H9 (cell line): ENCODE data around the gene RAB11FIP4. TPM values are rescaled to one million over a fixed set of nuclear protein-coding genes. Genes with fewer than 3 reads are reported as not detected.

Experiments
- DNase-seq: peaks from one replicate; pipeline ENCODE4 v3.0.0-alpha.2; 2017
- H2AFZ ChIP-seq: one replicate; pipeline ENCODE4 v1.6.1; 2013; ENCODE audit warnings: mild to moderate bottlenecking, low read length, control low read depth, moderate library complexity
- H2AK5ac ChIP-seq: 2 replicates; pipeline ENCODE4 v1.6.1; 2013; ENCODE audit warnings: low read length, control low read depth, mixed read lengths; ENCODE audit not compliant: insufficient read length
- H2BK120ac ChIP-seq: one replicate; pipeline ENCODE4 v1.6.1; 2013; ENCODE audit warnings: low read depth, mild to moderate bottlenecking, low read length, control low read depth, inconsistent platforms; ENCODE audit not compliant: poor library complexity, severe bottlenecking
- H2BK12ac ChIP-seq: 2 replicates; pipeline ENCODE4 v1.6.1; 2013; ENCODE audit warnings: low read length, control low read depth, mixed read lengths, low read depth; ENCODE audit not compliant: insufficient read length
- H2BK15ac ChIP-seq: 2 replicates; pipeline ENCODE4 v1.6.1; 2013; ENCODE audit warnings: low read depth, low read length, control low read depth
- H2BK20ac ChIP-seq: one replicate; pipeline ENCODE4 v1.6.1; 2013; ENCODE audit warnings: low read depth, mild to moderate bottlenecking, low read length, control low read depth, inconsistent platforms; ENCODE audit not compliant: poor library complexity, severe bottlenecking
- H2BK5ac ChIP-seq: 2 replicates; pipeline ENCODE4 v1.6.1; 2013; ENCODE audit warnings: low read length, control low read depth, mixed read lengths; ENCODE audit not compliant: insufficient read length
- H3K14ac ChIP-seq: 2 replicates; pipeline ENCODE4 v1.6.1; 2013; ENCODE audit warnings: low read length, control low read depth; ENCODE audit not compliant: insufficient read depth
- H3K18ac ChIP-seq: 2 replicates; pipeline ENCODE4 v1.6.1; 2013; ENCODE audit warnings: low read depth, mild to moderate bottlenecking, mixed read lengths, low read length, control low read depth; ENCODE audit not compliant: insufficient read length
- H3K23ac ChIP-seq: 2 replicates; pipeline ENCODE4 v1.6.1; 2013; ENCODE audit warnings: low read length, control low read depth, mixed read lengths, low read depth; ENCODE audit not compliant: insufficient read length
- H3K23me2 ChIP-seq: 2 replicates; pipeline ENCODE4 v1.6.1; 2013; ENCODE audit warnings: low read depth, mild to moderate bottlenecking, mixed read lengths, low read length, control low read depth; ENCODE audit not compliant: insufficient read length, poor library complexity, severe bottlenecking
- H3K27ac ChIP-seq: 2 replicates; pipeline ENCODE4 v1.5.1; 2013; ENCODE audit warnings: low read length, control low read depth, mixed read lengths, low read depth; ENCODE audit not compliant: insufficient read length
- H3K27me3 ChIP-seq: 2 replicates; pipeline ENCODE4 v1.6.1; 2013; ENCODE audit warnings: low read length, control low read depth, inconsistent platforms; ENCODE audit not compliant: insufficient read depth
- H3K4ac ChIP-seq: 2 replicates; pipeline ENCODE4 v1.6.1; 2013; ENCODE audit warnings: low read depth, mild to moderate bottlenecking, control low read depth, inconsistent platforms, low read length, moderate library complexity
- H3K4me1 ChIP-seq: 2 replicates; pipeline ENCODE4 v1.6.1; 2013; ENCODE audit warnings: low read length, control low read depth, inconsistent platforms; ENCODE audit not compliant: insufficient read depth
- H3K4me2 ChIP-seq: 2 replicates; pipeline ENCODE4 v1.6.1; 2013; ENCODE audit warnings: low read length, control low read depth, mixed read lengths; ENCODE audit not compliant: insufficient read length, insufficient read depth
- H3K56ac ChIP-seq: 2 replicates; pipeline ENCODE4 v1.6.1; 2013; ENCODE audit warnings: low read depth, mild to moderate bottlenecking, mixed read lengths, low read length, control low read depth; ENCODE audit not compliant: insufficient read length
- H3K79me1 ChIP-seq: 2 replicates; pipeline ENCODE4 v1.6.1; 2013; ENCODE audit warnings: low read depth, mild to moderate bottlenecking, moderate library complexity, low read length, control low read depth, inconsistent platforms; ENCODE audit not compliant: insufficient read depth, poor library complexity, severe bottlenecking
- H3K79me2 ChIP-seq: 2 replicates; pipeline ENCODE4 v1.6.1; 2013; ENCODE audit warnings: low read length, control low read depth, inconsistent platforms; ENCODE audit not compliant: insufficient read depth
- H3K9ac ChIP-seq: 2 replicates; pipeline ENCODE4 v1.6.1; 2013; ENCODE audit warnings: low read length, control low read depth, mixed read lengths; ENCODE audit not compliant: insufficient read length; ENCODE audit errors: extremely low read depth
- H3K9me3 ChIP-seq: one replicate; pipeline ENCODE4 v1.6.1; 2013; ENCODE audit warnings: low read depth, low read length, inconsistent platforms; ENCODE audit not compliant: control insufficient read depth
- H3T11ph ChIP-seq: one replicate; pipeline ENCODE4 v1.6.1; 2013; ENCODE audit warnings: mild to moderate bottlenecking, low read length, control low read depth, inconsistent platforms
- H4K20me1 ChIP-seq: one replicate; pipeline ENCODE4 v1.6.1; 2013; ENCODE audit not compliant: control insufficient read depth, insufficient read length, insufficient read depth
- H4K5ac ChIP-seq: 2 replicates; pipeline ENCODE4 v1.6.1; 2013; ENCODE audit warnings: low read depth, mild to moderate bottlenecking, mixed read lengths, low read length, control low read depth; ENCODE audit not compliant: insufficient read length
- H4K8ac ChIP-seq: replicated peaks from 2 replicates; pipeline ENCODE4 v1.6.1; 2013; ENCODE audit warnings: low read length, control low read depth, mixed read lengths, low read depth; ENCODE audit not compliant: insufficient read length
- H4K91ac ChIP-seq: 2 replicates; pipeline ENCODE4 v1.6.1; 2013; ENCODE audit warnings: low read depth, mild to moderate bottlenecking, moderate library complexity, mixed read lengths, low read length, control low read depth; ENCODE audit not compliant: insufficient read length
- H3K27ac Mint-ChIP-seq, 3 experiments: 2 replicates in 2 of 3; 3 replicates in 1 of 3; pipeline ENCODE4 v1.8.0; 2020 to 2021; ENCODE audit warnings: mixed read lengths in 3 of 3, mild to moderate bottlenecking in 1 of 3, moderate library complexity in 1 of 3
- H3K27me3 Mint-ChIP-seq: 2 replicates; pipeline ENCODE4 v1.8.0; 2021; ENCODE audit warnings: low read depth, mild to moderate bottlenecking, moderate library complexity, mixed read lengths
- H3K36me3 Mint-ChIP-seq, 3 experiments: 2 replicates in 2 of 3; 3 replicates in 1 of 3; pipeline ENCODE4 v1.8.0; 2020 to 2021; ENCODE audit warnings: low read depth in 3 of 3, mixed read lengths in 3 of 3; ENCODE audit not compliant: insufficient read depth in 1 of 3
- H3K4me1 Mint-ChIP-seq, 2 experiments: 2 replicates each; pipeline ENCODE4 v1.8.0; 2020; ENCODE audit warnings: mixed read lengths in 2 of 2
- H3K4me3 Mint-ChIP-seq, 2 experiments: 2 replicates in 1 of 2; 3 replicates in 1 of 2; pipeline ENCODE4 v1.8.0; 2020 to 2021; ENCODE audit warnings: mild to moderate bottlenecking in 2 of 2, mixed read lengths in 2 of 2, moderate library complexity in 1 of 2
- H3K9me3 Mint-ChIP-seq, 2 experiments: 2 replicates in 1 of 2; 3 replicates in 1 of 2; pipeline ENCODE4 v1.8.0; 2020; ENCODE audit warnings: mild to moderate bottlenecking in 2 of 2, mixed read lengths in 2 of 2, moderate library complexity in 1 of 2
- WGBS: extraction: QIAGEN DNeasy Blood & Tissue Kit; methylation state at CpG from one replicate; pipeline ENCODE4 v1.1.7; 2013; ENCODE audit warnings: missing lambda C conversion rate, low lambda C conversion rate, mixed read lengths; ENCODE audit not compliant: insufficient read length; ENCODE audit errors: extremely low coverage; 5-methylcytosine and 5-hydroxymethylcytosine counted together
- total RNA-seq: library from RNA; stranded (reverse); gene quantifications from 2 replicates; pipeline ENCODE4 v1.2.1, GENCODE V29; 2021
- TF ChIP-seq, protein P1 (sequence below): fragments of 200-600 bp; sonication (generic); conservative IDR thresholded peaks from 3 replicates; pipeline ENCODE4 v1.8.0; 2021; ENCODE audit warnings: antibody characterized with exemption, mild to moderate bottlenecking

Gene RAB11FIP4
- total RNA-seq, 1 experiment from 2014 or later = 25.7 TPM

GRCh38 chr17:31394544-31394943 is 3.1 kb downstream of the RAB11FIP4 start:
- Mint-ChIP-seq H3K9me3 (no peaks in the 10 kb centered on the region), H3K27me3 (peaks cover 44% of the 10 kb centered on the region), H3K4me3 (0 out of 5 replicates have a peak overlapping the region, but pooled peaks of 1 of the 2 experiments have one; percentile 8), H3K36me3 (peaks cover 0 to 1% (median 0%) of the 10 kb centered on the region in 3 experiments; a peak in 2 of 7 replicates), H3K4me1 (peaks cover 11 to 12% of the 10 kb centered on the region in 2 experiments), H3K27ac (no peak overlapping the region)
- no peak overlapping the region for H4K91ac ChIP-seq
- H3K23me2 ChIP-seq = peaks cover 13% of the 10 kb centered on the region
- H3K9me3 ChIP-seq = no peaks in the 10 kb centered on the region
- H2BK20ac ChIP-seq = no peak overlapping the region
- H3T11ph ChIP-seq = no peak overlapping the region
- H3K9ac ChIP-seq = no peak overlapping the region
- DNase-seq = peak; percentile 85
- no peak overlapping the region for H2BK120ac ChIP-seq
- H4K20me1 ChIP-seq = peaks cover 3% of the 10 kb centered on the region
- no peak overlapping the region for H3K27ac ChIP-seq
- H3K23ac ChIP-seq = no peak overlapping the region
- no peak overlapping the region for H3K56ac ChIP-seq
- no peaks in the 10 kb centered on the region for H3K79me1 ChIP-seq
- no peak overlapping the region for H2AK5ac ChIP-seq
- H3K79me2 ChIP-seq = no peaks in the 10 kb centered on the region
- no peak overlapping the region for H2BK15ac ChIP-seq
- no peak overlapping the region for H4K5ac ChIP-seq
- H3K4me1 ChIP-seq = peaks cover 2% of the 10 kb centered on the region; the same call in 1 of the 2 replicates
- no peak overlapping the region for H3K14ac ChIP-seq
- H3K27me3 ChIP-seq = no peaks in the 10 kb centered on the region; the same call in 1 of the 2 replicates
- no peak overlapping the region for H3K4me2 ChIP-seq
- H2BK5ac ChIP-seq = no peak overlapping the region
- H3K18ac ChIP-seq = no peak overlapping the region
- H2BK12ac ChIP-seq = no peak overlapping the region
- H2AFZ ChIP-seq = no peak overlapping the region
- TF ChIP-seq, protein P1, sequence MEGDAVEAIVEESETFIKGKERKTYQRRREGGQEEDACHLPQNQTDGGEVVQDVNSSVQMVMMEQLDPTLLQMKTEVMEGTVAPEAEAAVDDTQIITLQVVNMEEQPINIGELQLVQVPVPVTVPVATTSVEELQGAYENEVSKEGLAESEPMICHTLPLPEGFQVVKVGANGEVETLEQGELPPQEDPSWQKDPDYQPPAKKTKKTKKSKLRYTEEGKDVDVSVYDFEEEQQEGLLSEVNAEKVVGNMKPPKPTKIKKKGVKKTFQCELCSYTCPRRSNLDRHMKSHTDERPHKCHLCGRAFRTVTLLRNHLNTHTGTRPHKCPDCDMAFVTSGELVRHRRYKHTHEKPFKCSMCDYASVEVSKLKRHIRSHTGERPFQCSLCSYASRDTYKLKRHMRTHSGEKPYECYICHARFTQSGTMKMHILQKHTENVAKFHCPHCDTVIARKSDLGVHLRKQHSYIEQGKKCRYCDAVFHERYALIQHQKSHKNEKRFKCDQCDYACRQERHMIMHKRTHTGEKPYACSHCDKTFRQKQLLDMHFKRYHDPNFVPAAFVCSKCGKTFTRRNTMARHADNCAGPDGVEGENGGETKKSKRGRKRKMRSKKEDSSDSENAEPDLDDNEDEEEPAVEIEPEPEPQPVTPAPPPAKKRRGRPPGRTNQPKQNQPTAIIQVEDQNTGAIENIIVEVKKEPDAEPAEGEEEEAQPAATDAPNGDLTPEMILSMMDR = no peak
- H3K4ac ChIP-seq = no peak overlapping the region
- no CpG with 5 or more reads among the region's 11 CpGs for WGBS
- H4K8ac ChIP-seq = no peak overlapping the region
